ENCODE data around the gene TTYH3. TPM values are rescaled to one million over a fixed set of nuclear protein-coding genes. Genes with fewer than 3 reads are reported as not detected.

Gene TTYH3
- total RNA-seq, 6 experiments from 2014 or later, result 117 to 147 (median 123) TPM

DNA sequence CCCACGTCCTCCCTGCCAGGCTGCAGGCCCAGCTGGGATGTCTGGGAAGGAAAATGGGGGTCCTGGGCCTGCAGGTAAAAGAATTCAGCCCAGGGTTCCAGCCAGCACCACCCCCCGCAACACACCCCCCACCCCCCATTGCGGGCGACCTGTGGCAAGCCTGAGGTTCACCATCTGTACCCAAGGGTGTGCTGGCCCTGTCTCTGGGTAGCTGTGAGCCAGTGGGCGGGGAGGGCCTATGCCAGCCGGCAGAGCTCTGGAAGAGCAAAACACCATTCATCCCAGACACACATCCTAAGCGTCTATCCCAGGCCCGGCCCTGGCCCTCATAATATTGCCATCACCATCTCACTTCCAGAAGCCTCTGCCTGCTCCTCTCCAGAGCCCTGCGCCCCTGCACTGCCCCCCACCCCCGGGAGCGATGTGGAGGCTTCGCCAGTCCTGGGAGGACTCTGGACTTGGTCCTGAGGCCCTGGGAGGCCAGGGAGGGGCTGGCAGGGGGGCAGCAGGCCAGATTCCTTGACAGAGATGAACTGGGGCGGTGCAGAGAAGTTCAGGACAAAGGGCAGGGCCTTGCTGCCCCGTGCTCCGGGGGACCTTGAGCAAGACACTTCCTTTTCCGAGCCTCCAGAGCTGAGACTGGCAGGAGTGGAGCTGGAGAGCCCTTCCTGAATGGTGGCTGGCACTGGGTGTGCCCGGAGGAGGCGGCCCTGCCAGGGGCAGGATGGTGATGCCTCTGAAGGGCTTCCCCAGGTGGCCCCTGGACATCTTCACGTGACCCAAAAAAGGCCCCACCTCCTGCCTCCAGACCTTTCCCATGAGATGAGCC is 8.7 kb upstream of the TTYH3 start:
- Mint-ChIP-seq H3K27ac (no peak overlapping the region), H3K9me3 (no peaks in the 10 kb centered on the region), H3K36me3 (ENCODE audit: low read depth) (no peaks in the 10 kb centered on the region), H3K4me1 (ENCODE audit: low read depth) (peaks cover 43% of the 10 kb centered on the region), H3K27me3 (ENCODE audit: insufficient read depth) (peaks cover 5% of the 10 kb centered on the region), H3K4me3 (no peak overlapping the region)
- TF ChIP-seq, protein P1, sequence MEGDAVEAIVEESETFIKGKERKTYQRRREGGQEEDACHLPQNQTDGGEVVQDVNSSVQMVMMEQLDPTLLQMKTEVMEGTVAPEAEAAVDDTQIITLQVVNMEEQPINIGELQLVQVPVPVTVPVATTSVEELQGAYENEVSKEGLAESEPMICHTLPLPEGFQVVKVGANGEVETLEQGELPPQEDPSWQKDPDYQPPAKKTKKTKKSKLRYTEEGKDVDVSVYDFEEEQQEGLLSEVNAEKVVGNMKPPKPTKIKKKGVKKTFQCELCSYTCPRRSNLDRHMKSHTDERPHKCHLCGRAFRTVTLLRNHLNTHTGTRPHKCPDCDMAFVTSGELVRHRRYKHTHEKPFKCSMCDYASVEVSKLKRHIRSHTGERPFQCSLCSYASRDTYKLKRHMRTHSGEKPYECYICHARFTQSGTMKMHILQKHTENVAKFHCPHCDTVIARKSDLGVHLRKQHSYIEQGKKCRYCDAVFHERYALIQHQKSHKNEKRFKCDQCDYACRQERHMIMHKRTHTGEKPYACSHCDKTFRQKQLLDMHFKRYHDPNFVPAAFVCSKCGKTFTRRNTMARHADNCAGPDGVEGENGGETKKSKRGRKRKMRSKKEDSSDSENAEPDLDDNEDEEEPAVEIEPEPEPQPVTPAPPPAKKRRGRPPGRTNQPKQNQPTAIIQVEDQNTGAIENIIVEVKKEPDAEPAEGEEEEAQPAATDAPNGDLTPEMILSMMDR (IDR thresholded peaks at IDR 0.05), result no peak
- DNase-seq, result no peak

- TF ChIP-seq, protein P1 (IDR thresholded peaks at IDR 0.05), result no peak
- peaks cover 3% of the 10 kb centered on the region for H3K27me3 Mint-ChIP-seq (ENCODE audit: insufficient read depth)
- H3K4me3 Mint-ChIP-seq, result no peak overlapping the region
- peaks cover 41% of the 10 kb centered on the region for H3K4me1 Mint-ChIP-seq (ENCODE audit: low read depth)
- no peak overlapping the region for H3K27ac Mint-ChIP-seq
- no peaks in the 10 kb centered on the region for H3K9me3 Mint-ChIP-seq
- H3K36me3 Mint-ChIP-seq (ENCODE audit: low read depth), result no peaks in the 10 kb centered on the region
- DNase-seq, result no peak
These were observed 8.1 kb upstream of the TTYH3 start for GRCh38 chr7:2623698-2624014.

DNA sequence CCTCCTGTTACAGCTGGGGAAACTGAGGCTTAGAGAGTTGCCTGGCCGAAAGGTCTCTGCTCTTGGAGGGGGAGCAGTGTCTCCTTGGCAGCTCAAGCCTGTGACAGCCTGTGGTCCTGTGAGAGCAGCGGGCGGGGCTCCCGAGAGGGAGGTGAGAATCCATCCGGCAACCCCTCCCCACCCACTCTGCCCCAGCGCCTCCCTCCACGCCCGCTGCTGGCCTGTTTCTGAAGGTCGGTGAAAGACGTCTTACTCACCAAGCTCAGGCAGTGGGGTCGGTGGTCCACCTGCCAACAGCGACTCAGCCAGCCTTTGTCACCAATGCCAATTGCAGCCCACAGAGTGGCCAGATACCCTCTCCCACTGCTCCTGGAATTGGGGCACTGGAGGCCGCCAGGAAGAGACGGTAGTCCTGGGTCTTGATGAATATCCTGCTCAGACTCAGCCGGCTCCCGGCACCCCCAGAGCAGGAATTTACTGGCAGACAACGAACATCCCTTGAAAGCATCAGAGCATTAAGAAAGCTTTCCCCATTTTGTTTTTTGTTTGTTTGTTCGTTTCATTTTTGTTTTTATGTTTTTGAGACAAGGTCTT is 7.4 kb upstream of the TTYH3 start:
- Mint-ChIP-seq H3K9me3 (no peaks in the 10 kb centered on the region), H3K27me3 (ENCODE audit: insufficient read depth) (peaks cover 3% of the 10 kb centered on the region), H3K36me3 (ENCODE audit: low read depth) (no peaks in the 10 kb centered on the region), H3K4me3 (no peak overlapping the region), H3K27ac (peak overlapping the region; percentile 84), H3K4me1 (ENCODE audit: low read depth) (peaks cover 34% of the 10 kb centered on the region)
- TF ChIP-seq, protein P1 (IDR thresholded peaks at IDR 0.05), result no peak
- DNase-seq, result no peak

- peaks cover 27% of the 10 kb centered on the region for H3K4me1 Mint-ChIP-seq (ENCODE audit: low read depth)
- H3K27me3 Mint-ChIP-seq (ENCODE audit: insufficient read depth), result peaks cover 3% of the 10 kb centered on the region
- H3K9me3 Mint-ChIP-seq, result no peaks in the 10 kb centered on the region
- peak; percentile 55 for DNase-seq
- no peak overlapping the region for H3K4me3 Mint-ChIP-seq
- TF ChIP-seq, protein P1 (IDR thresholded peaks at IDR 0.05), result no peak
- no peaks in the 10 kb centered on the region for H3K36me3 Mint-ChIP-seq (ENCODE audit: low read depth)
- H3K27ac Mint-ChIP-seq, result peak overlapping the region; percentile 81
These were observed 5.2 kb upstream of the TTYH3 start for GRCh38 chr7:2626498-2627117.

- H3K27ac Mint-ChIP-seq, result peak overlapping the region; percentile 81
- no peak for DNase-seq
- H3K36me3 Mint-ChIP-seq (ENCODE audit: low read depth), result no peaks in the 10 kb centered on the region
- H3K27me3 Mint-ChIP-seq (ENCODE audit: insufficient read depth), result peaks cover 3% of the 10 kb centered on the region
- TF ChIP-seq, protein P1 (IDR thresholded peaks at IDR 0.05), result no peak
- no peaks in the 10 kb centered on the region for H3K9me3 Mint-ChIP-seq
- no peak overlapping the region for H3K4me3 Mint-ChIP-seq
- H3K4me1 Mint-ChIP-seq (ENCODE audit: low read depth), result peaks cover 23% of the 10 kb centered on the region
These were observed 4.3 kb upstream of the TTYH3 start for GRCh38 chr7:2627258-2628129.
